ENCODE data around the gene IFNK.

Gene IFNK

GRCh38 chr9:27573634-27574590, 49.8 kb downstream of the IFNK start:
- Mint-ChIP-seq H3K27ac (peak overlapping the region; percentile 100), H3K4me3 (peak overlapping the region; percentile 94), H3K4me1 (peaks cover 29% of the 10 kb centered on the region), H3K27me3 (ENCODE audit: low read depth, poor library complexity) (peaks cover 2% of the 10 kb centered on the region), H3K9me3 (peaks cover 26% of the 10 kb centered on the region), H3K36me3 (ENCODE audit: low read depth) (peaks cover 6% of the 10 kb centered on the region)
- no peak for TF ChIP-seq CTCF (IDR thresholded peaks at IDR 0.05)
- peak; percentile 86 for DNase-seq
